GM18873 (cell line): Measurements from ENCODE around the gene MRPL22.
"Not testable (repeated sequence)": the region's sequence is repeated elsewhere in the genome, so short reads cannot be mapped to it uniquely, and the experiment has no call there.

Source experiments
- ATAC-seq: cut with Tn5 transposase; IDR thresholded peaks from one replicate; pipeline ENCODE4 v1.9.1; 2021; ENCODE audit warnings: mild to moderate bottlenecking, moderate library complexity, moderate number of reproducible peaks; ENCODE audit not compliant: unreplicated experiment, low FRiP score

MRPL22 gene

DNA sequence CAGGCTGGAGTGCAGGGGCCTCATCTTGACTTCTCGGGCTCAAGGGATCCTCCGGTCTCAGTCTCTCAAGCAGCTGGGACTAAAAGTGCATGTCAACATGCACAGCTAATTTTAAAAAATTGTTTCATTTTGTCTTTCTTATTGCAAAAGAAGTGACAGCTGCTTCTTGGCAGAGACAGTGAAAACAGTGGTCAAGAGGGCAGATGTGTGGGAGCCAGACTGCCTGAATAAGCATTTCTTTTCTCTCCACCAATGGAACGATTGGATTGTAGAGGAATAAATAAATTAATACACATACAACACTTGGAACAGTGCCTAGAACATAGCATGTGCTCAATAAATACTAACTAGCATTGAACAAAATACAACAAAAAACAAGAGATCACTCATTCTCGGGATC is 45.3 kb downstream of the MRPL22 start:
- no peak for ATAC-seq

DNA sequence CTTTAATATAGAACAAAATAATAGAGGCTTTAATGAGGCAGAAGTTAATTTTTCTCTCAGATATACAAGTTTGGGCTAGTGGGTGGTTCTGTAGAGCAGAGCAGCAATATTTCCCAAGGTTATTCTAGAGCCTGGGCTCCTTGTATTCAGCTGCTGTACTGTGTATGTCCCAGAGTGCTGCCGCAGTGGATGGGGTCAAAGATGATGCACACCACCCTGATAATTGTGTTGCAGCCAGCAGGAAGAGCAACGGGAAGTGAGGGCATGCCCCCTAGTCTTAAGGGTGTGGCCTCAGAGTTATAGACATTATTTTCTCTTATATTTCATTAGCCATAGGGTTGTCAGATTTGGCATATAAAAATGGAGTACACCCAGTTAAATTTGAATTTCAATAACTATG is 48.8 kb downstream of the MRPL22 start:
- ATAC-seq = no peak

DNA sequence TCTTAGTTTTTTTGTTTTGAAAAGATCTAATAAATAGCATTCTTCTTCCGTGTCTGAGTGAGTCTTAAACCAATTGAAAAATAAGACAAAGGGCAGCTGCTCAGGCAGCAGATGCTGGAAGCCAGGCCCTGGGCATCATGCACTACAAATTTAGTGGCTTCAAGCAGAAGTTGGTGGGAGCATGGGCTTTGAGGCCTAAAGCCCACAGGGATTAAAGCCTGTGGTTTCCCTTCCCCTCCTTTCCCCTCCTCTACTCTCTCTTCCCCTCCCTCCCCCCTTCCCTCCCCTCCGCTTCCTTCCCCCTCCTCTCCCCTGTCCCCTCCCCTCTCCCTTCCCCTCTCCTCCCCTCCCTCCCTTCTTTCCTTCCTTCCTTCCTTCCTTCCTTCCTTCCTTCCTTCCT is 52.6 kb downstream of the MRPL22 start:
- no peak for ATAC-seq

DNA sequence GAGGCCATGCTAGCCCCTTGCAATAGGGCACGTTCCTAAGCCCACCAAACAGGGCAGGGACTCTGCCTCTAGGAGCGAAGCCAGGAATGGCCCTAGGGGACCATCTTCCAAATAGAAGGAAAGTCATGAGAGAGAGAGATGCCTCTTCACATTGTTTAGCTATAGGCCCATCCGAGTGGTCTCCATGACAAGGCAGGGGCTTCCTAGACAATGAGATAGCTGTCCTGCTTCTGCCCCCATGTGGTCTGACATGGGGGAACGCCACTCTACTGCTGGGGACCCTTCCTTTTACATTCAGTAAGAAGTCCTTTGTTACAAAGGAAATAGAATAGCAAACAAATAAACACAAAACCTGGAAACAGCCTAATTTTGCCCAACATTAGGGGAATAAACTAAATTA is 54.8 kb downstream of the MRPL22 start:
- ATAC-seq = no peak

DNA sequence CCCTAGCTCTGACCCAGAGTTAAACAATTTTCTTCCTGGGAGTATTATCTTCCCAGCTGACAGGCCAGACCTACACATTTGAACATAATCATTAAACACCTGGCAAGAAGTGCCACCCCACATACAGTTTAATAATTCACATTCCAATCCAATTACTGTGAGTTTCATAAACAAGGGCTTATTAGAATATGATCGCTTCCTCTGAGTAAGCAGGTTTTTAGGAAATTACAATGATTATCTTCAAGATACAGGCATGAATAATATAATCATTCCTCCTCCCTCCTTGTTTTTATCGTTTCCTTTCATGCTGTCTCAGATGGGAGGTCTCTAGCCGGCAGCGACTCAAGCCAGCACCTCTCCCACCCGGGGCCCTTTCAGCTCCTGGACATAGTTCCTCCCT is 56.9 kb downstream of the MRPL22 start:
- no peak for ATAC-seq

DNA sequence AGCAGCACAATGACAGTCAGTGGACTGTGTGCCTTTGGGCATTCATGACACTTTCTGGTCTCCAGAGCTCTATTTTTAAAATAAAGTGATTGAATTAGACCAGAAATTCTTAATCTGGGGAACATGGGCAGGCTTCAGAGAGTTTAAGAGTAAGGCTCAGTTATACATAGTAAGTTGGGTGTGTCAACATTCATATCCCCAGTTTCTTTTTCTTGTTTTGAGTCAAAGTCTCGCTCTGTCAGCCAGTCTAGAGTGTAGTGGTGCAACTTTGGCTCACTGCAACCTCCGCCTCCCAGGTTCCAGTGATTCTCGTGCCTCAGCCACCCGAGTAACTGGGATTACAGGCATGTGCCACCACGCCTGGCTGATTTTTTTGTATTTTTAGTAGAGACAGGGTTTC is 59.0 kb downstream of the MRPL22 start:
- ATAC-seq = no peak

DNA sequence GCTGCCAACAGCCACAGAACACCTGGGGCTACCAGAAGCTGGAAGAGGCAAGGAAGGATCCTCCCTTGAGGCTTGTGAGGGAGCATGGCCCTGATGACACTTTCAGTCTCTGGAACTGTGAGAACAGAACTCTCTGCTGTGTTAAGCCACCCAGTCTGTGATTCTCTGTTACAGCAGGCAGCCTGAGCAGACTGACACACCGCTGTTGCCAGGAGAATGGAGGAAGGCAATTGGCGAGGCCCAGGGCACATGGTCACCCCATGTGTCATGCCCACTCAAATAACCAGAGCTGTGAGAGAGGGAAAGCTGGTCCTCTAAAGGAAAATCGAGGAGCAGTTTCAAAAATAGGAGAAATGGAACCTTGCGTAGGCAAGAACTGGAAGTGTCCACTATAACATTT is 60.6 kb downstream of the MRPL22 start:
- ATAC-seq = no peak

DNA sequence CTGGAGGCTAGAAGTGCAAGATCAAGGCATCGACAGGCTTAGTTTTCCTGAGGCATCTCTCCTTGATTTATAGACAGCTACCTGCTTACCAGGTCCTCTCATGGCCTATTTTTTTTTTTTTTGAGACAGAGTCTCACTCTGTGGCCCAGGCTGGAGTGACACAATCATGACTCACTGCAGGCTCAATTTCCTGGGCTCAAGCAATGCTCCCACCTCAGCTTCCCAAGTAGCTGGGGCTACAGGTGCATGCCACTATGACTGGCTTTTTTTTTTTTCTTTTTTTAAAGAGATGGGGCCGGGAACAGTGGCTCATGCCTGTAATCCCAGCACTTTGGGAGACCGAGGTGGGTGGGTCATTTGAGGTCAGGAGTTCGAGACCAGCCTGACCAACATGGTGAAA is 61.8 kb downstream of the MRPL22 start:
- ATAC-seq = not testable (repeated sequence)

DNA sequence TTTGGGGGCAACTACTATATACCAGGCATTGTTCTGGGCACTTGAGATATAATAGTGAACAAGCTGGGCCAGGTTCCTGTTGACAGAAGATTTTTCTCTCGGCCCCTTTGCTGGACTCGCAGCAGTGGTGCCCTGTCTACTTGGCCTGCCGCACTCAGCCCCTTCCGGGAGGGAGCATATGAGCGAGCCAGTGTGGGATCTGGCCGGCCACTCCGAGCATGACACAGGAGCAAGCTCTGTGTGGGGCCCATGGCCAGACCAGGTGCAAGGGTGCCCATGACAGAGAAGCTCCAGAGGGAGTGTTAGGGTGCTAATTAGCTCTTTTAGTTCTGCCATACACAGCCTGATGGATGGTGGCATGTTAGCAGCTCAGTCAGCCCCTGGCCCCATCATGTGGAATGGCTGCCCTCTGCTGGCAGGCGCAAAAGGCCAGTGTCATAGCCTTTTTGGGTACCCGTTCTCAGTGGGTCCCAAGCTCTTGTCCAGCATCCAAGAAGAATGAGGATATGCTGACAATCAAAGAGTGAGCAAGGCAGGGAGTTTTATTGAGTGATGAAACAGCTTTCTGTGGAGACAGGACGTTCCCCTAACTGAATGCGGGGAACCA is 63.4 kb downstream of the MRPL22 start:
- no peak for ATAC-seq

DNA sequence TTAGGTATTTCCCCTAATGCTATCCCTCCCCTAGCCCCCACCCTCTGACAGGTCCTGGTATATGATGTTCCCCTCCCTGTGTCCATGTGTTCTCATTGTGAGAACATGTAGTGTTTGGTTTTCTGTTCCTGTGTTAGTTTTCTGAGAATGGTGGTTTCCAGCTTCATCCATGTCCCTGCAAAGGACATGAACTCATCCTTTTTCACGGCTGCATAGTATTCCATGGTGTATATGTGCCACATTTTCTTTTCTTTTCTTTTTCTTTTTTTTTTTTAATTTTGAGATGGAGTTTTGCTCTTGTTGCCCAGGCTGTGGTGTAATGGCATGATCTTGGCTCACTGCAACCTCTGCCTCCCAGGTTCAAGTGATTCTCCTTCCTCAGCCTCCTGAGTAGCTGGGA is 65.4 kb downstream of the MRPL22 start:
- ATAC-seq = not testable (repeated sequence)

DNA sequence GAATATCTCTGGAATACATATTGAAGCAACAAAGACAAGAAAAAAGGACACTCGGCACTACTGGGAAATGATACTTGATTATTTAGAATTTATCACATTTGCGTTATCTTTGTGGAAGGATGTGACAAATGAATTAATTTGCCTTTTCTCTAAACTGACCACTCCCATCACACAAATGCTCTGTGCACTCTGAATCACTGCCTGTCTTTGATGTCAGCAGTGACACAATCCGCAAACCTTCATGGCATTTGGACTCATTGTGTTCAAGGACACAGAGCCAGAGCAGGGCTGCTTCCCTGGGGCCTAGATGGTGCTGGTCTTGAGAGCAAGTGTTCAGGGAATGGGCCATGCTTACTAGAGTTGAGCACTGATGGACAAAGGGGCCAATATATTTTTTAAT is 67.8 kb downstream of the MRPL22 start:
- ATAC-seq = no peak

DNA sequence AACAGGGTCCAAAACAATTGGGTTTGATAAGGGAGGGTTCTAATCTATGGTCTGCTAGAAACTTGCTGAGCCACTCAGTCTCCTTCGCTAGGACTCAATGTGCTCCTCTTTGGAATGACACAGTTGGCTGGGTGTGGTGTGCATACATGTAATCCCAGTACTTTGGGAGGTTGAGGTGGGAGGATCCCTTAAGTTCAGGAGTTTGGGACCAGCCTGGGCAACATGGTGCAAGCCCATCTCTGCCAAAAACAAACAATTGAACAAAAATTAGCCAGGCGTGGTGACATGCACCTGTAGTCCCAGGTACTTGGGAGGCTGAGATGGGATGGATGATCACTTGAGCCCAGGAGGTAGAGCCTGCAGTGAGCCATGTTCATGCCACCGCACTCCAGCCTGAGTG is 70.0 kb downstream of the MRPL22 start:
- ATAC-seq = no peak

DNA sequence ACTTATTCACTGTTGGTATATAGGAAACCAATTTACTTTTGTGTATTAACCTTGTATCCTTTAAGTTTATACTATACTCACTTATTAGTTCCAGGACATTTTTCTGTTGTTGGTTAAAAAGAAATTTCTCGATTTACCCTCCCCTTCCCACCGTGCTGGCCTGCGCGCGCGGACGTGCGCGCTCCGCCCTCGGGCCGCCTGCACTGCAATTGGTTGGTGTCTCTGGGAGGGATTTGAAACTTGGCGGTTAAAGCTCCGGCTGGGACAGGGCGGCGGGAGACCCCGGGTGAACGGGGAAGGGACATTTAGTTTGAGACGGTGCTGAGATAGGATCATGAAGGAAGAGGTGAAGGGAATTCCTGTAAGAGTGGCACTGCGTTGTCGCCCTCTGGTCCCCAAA is 72.7 kb downstream of the MRPL22 start, which contains the start of gene KIF4B:
Gene KIF4B (plus strand): TSS at position 230 of the 400 bp plus-strand sequence. CDS start 105 bp downstream, at position 335.
- no peak for ATAC-seq

DNA sequence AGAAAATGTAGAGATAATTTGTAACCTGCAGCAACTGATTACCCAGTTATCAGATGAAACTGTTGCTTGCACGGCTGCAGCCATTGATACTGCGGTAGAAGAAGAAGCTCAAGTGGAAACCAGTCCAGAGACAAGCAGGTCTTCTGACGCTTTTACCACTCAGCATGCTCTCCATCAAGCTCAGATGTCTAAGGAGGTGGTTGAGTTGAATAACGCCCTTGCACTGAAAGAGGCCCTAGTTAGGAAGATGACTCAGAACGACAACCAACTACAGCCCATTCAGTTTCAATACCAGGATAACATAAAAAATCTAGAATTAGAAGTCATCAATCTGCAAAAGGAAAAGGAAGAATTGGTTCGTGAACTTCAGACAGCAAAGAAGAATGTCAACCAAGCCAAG is 74.4 kb downstream of the MRPL22 start:
- ATAC-seq = no peak

DNA sequence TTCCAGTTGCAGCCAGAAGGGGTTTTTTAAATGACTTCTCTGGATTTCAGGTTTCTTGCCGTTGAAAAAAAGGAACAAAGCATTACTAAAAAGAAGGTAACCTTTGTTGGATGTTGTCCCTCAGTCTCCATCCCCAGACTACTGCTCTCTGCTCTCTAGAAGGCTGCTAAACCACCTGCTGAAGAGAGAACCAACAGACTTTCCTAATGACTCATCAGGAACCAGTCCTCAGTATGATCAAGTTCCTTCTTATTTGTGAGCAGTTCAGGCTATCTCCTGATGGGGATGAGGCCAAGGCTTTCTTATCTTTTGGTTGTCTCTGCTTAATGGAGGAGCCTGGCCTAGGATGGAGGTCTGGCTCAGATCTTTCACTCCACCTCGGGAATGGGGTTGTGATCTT is 76.7 kb downstream of the MRPL22 start:
- peak; percentile 91 for ATAC-seq
